Pancreas (tissue), 10 donors: ENCODE measurements around the gene SH3D19. TPM values are rescaled to one million over a fixed set of nuclear protein-coding genes. Genes with fewer than 3 reads are reported as not detected.

Experiments used
- ATAC-seq, 4 donors: fragments of 200-7000 bp; cut with Tn5 transposase; one replicate each; pipeline versions ENCODE4 v1.8.0 to v1.9.1; 2020; ENCODE audit warnings: mild to moderate bottlenecking in 4 of 4, moderate library complexity in 4 of 4
- DNase-seq, 6 donors: peaks; one replicate each; pipeline ENCODE4 v3.0.0-alpha.2; 2020
- FAIRE-seq: peaks from 2 replicates; lab custom pipeline; 2012; peaks lifted over from hg19 to GRCh38; lab: Jason Lieb, UNC
- H3K27ac ChIP-seq, 4 donors: fragments of 200-600 bp; sonication (generic); 1 replicate in 3 of 4; 2 replicates in 1 of 4; pipeline versions ENCODE4 v1.5.0 to v1.8.0; 2020
- H3K27me3 ChIP-seq, 4 donors: fragments of 200-600 bp; one replicate each; pipeline ENCODE4 v1.8.0; 2021
- H3K36me3 ChIP-seq, 3 donors: fragments of 200-600 bp; sonication (generic) in 1 of 3; one replicate each; pipeline versions ENCODE4 v1.5.0 to v1.8.0; 2020 to 2021
- H3K4me1 ChIP-seq, 3 donors: fragments of 200-600 bp; one replicate each; pipeline ENCODE4 v1.8.0; 2021
- H3K4me3 ChIP-seq, 4 donors: fragments of 200-600 bp; sonication (generic) in 2 of 4; one replicate each; pipeline versions ENCODE4 v1.5.0 to v1.8.0; 2020 to 2021
- H3K9me3 ChIP-seq, 4 donors: fragments of 200-600 bp; one replicate each; pipeline ENCODE4 v1.8.0; 2021
- WGBS, 2 donors: extraction: QIAGEN DNeasy Blood & Tissue Kit; methylation state at CpG; one replicate each; pipeline ENCODE4 v1.1.7; 2013; 5-methylcytosine and 5-hydroxymethylcytosine counted together
- intact Hi-C, 3 donors: fragments of 100-400 bp; cut with DNase I; formaldehyde crosslinking; loops; one replicate each; pipeline versions ENCODE4 v1.11.1 to v1.14.2; 2022
- polyA plus RNA-seq, 2 donors: library from polyadenylated mRNA; stranded (reverse); fragments of 200-250 nt; gene quantifications; one replicate each; pipeline ENCODE4 v1.2.3, GENCODE V29; 2013
- total RNA-seq, 6 donors: library from RNA; stranded (reverse); fragmentation: NEBNext Ultra II Directional in 4 of 6; extraction: Animal tissue kit (Norgen Biotek cat#: 25700) in 4 of 6; gene quantifications; one replicate each; pipeline versions ENCODE4 v1.2.1 to v1.2.4, GENCODE V29; 2021 to 2023
- TF ChIP-seq, protein P1 (sequence below), 4 donors: fragments of 200-600 bp; sonication (generic) in 3 of 4; IDR thresholded peaks; one replicate each; pipeline versions ENCODE4 v1.5.0 to v1.8.0; 2021; ENCODE audit warnings: antibody characterized with exemption in 4 of 4
- donor health status: healthy with polysubstance abuse.
- donor health status: DM: no; HTN: no; CAD: no; lungs with moderate emphysema.
- donor health status: DM: no; HTN: no; CAD: no.
- donor health status: control.
- donor health status: control.
- donor health status: Bipolar disorder and iron deficiency.
- donor health status: DM: yes; HTN: yes; CAD: no.
- donor health status: DM: no; HTN: no; CAD: no.
- donor health status: DM: no; HTN: no; CAD: no.
- donor health status: DM: yes; HTN: yes; CAD: no.

Gene SH3D19
- total and polyA plus RNA-seq, 8 donors: 11.9 to 34.5 (median 12.9) TPM

- peaks cover 0 to 12% (median 8%) of the 10 kb centered on the region in 3 donors for H3K4me1 ChIP-seq
Measured at GRCh38 chr4:151206241-151207005, 119.0 kb downstream of the SH3D19 start.

GRCh38 chr4:151205722-151206121, 119.7 kb downstream of the SH3D19 start:
- intact Hi-C loops: no loop called here
- FAIRE-seq: no peak
- Histone ChIP-seq H3K36me3 (no peaks in the 10 kb centered on the region), H3K4me3 (no peak overlapping the region), H3K27me3 (no peaks in the 10 kb centered on the region), H3K9me3 (no peaks in the 10 kb centered on the region), H3K27ac (no peak overlapping the region), H3K4me1 (peaks cover 0 to 12% (median 8%) of the 10 kb centered on the region in 3 donors)
- 77 to 88% methylated on average over 1 of the region's 1 CpG for WGBS, 2 donors
- no peak for ATAC-seq
- TF ChIP-seq, protein P1, sequence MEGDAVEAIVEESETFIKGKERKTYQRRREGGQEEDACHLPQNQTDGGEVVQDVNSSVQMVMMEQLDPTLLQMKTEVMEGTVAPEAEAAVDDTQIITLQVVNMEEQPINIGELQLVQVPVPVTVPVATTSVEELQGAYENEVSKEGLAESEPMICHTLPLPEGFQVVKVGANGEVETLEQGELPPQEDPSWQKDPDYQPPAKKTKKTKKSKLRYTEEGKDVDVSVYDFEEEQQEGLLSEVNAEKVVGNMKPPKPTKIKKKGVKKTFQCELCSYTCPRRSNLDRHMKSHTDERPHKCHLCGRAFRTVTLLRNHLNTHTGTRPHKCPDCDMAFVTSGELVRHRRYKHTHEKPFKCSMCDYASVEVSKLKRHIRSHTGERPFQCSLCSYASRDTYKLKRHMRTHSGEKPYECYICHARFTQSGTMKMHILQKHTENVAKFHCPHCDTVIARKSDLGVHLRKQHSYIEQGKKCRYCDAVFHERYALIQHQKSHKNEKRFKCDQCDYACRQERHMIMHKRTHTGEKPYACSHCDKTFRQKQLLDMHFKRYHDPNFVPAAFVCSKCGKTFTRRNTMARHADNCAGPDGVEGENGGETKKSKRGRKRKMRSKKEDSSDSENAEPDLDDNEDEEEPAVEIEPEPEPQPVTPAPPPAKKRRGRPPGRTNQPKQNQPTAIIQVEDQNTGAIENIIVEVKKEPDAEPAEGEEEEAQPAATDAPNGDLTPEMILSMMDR (IDR thresholded peaks at IDR 0.05): no peak
- DNase-seq: no peak

More at GRCh38 chr4:151206241-151207005, 119.0 kb downstream of the SH3D19 start:
- TF ChIP-seq, protein P1 (IDR thresholded peaks at IDR 0.05): no peak
- Histone ChIP-seq H3K4me3 (no peak overlapping the region), H3K27ac (peak overlapping the region in 1 of 4 donors; percentile 25), H3K36me3 (no peaks in the 10 kb centered on the region), H3K9me3 (no peaks in the 10 kb centered on the region), H3K27me3 (no peaks in the 10 kb centered on the region)
- no peak for ATAC-seq
- 55 to 60% methylated on average over 3 of the region's 3 CpGs for WGBS, 2 donors
- no peak for DNase-seq
- FAIRE-seq: no peak
- intact Hi-C loops: no loop called here

DNA sequence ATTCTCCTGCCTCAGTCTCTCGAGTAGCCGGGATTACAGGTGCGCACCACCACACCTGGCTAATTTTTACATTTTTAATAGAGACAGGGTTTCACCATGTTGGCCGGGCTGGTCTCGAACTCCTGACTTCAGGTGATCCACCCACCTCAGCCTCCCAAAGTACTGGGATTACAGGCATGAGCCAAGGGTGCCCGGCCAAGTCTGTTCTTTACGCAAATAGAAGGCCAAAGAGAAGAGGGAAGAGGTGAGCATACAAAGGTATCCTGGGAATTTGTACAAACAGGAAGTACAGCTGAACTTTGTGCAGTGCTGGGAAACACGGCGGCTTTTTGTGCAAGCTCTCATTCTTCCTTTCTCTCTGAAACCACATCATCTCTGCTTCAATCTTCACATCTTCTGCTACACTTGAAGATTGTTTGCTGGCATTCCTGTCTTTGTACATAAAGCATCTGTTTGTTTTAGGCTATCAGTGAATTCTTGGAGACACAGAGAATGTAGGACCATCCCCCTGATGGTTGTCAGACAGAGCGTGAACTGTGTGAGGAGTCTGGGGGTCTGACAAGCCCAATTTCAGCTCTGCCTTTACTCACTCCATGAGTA, 120.4 kb downstream of the SH3D19 start:
- no peaks in the 10 kb centered on the region for H3K9me3 ChIP-seq
- no peak overlapping the region for H3K4me3 ChIP-seq
- no peak overlapping the region for H3K27ac ChIP-seq
- 93 to 95% methylated on average over 10 of the region's 10 CpGs for WGBS, 2 donors
- FAIRE-seq (no peak), DNase-seq (no peak), ATAC-seq (no peak)
- H3K27me3 ChIP-seq: no peaks in the 10 kb centered on the region
- intact Hi-C loops: no loop called here
- TF ChIP-seq, protein P1 (IDR thresholded peaks at IDR 0.05): no peak
- peaks cover 0 to 12% (median 8%) of the 10 kb centered on the region in 3 donors for H3K4me1 ChIP-seq
- no peaks in the 10 kb centered on the region for H3K36me3 ChIP-seq

DNA sequence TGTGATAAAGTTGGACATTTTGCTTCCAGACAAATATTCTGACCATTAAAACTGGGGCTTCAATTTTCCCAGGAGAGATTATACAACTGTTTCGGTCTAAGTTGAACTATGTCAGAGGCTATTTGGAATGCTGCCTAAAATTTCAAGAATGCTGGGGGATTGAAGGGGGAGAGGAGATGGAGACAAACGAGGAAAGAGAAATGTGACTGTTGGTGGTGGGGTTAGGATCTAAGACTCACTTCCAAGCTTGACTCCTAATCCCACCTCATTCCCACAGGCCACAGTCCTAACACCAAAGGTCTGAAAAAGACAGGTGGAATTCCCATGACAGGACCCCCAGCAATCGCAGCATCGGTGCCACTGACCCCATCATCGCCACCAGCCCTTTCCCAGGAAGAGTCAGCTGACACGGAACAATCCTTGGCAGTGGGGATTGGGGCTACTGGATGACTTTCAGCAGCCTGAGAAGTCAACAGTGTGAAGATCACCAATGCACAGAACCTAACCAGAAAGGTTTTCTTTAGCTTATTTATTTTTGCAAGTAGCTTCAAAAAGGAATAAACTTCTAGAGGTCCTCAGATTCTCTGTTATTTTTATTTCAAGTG, 122.5 kb downstream of the SH3D19 start:
- H3K27me3 ChIP-seq: no peaks in the 10 kb centered on the region
- H3K36me3 ChIP-seq: no peaks in the 10 kb centered on the region
- peaks cover 0 to 12% (median 3%) of the 10 kb centered on the region in 3 donors for H3K4me1 ChIP-seq
- H3K4me3 ChIP-seq: no peak overlapping the region
- 66 to 78% methylated on average over 6 of the region's 6 CpGs for WGBS, 2 donors
- no peak overlapping the region for H3K27ac ChIP-seq
- intact Hi-C loops: no loop called here
- TF ChIP-seq, protein P1 (IDR thresholded peaks at IDR 0.05): no peak
- FAIRE-seq (no peak), DNase-seq (no peak), ATAC-seq (peak in 1 of 4 donors; percentile 14)
- H3K9me3 ChIP-seq: no peaks in the 10 kb centered on the region
